ENCODE measurements around the gene NENF.
A peak's percentile ranks its signal among the peaks of the same experiment; 100 is the strongest.

NENF gene

DNA sequence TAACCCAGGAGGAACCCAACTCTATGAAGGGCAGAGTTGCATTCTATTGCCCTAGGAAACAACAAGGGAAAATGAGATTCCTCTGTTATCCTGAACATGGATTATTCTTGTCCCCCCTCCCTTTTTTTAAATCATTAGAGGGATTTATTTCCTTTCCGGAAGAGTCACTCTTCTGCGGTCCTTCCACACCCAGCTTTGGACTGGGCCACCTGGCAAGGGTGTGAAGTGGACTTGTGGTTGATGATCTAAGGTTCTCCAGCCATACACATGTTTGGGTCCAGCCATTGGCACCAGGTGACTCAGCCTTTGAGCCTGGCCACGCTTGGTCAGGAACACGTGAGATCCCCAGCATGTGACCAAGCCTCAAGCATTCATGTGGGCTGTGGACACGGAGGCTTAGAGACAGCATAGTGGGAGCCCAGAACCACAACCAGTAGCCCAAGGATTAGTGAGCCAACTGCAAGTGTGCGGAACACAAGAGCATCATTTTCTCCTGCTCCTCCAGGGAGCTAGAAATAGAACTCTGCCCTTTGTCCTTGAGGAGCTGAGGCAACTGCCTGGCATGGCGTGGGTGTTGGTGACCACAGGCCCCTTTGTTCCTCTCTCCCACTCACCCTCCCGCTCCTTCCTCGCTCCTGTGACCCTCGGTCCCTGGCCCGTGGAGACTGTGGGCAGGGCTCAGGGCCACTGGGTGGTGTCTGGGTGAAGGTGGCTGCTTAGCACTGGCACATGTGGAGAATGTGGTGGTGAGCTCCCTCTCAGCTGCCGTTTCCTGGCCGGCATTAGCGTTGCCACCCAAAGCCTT is 50.1 kb downstream of the NENF start:
- no peak for DNase-seq

DNA sequence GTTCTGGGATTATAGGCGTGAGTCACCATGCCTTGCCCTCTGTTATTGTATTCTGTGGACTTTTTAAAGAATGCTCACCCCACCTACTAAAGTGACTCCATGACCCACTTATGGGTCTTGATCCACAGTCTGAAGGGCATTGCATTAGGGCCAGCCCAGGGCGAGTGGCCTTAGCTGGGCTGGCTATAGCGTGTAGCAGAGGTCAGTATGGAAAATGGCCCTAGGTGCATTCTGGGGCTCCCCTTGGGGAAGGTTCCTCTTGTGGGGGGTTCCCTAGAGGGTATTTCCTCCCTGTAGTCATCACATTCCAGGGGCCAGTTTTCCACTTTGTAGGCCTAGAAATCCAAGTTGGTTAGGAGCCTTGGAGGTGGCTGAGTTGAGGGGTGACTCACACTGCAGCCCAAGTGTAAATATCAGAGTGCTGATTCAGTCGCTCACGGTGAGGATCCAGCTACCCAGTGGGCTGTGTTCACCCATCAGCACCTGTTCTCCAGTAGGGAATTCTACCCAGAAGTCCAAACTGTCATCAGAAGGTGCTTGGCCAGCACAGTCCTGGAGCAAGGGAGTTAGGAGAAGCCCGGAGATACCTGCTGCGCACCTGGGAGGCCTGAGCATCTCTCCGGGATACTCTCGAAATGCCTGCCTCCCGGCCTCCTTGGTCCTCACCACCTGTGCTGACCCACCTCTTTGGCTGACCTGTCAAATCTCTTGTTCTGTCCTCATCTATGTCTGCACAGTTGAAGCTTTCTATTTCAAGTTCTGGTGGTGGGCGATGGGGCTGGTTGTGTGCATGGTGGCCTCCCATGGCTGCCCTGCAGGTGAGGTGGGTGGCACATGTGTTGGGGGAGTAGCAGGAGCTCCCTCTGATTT is 52.2 kb downstream of the NENF start:
- DNase-seq: no peak

DNA sequence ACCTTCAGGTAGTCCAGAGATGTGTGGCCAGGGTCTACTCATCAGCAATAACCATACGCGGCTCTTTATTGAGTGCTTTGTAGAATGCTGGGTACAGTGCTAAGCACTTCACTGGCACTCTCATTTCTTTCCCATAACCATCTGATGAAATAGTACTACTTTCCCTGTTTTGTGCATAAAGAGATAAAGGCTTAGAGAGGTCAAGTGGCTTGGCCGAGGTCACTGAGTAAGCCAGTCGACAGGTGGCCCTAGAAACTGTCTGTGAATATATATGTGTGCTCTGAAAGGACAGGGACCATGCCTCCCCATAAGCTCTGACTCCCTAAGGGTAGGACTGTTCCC is 52.8 kb downstream of the NENF start:
- DNase-seq: no peak

DNA sequence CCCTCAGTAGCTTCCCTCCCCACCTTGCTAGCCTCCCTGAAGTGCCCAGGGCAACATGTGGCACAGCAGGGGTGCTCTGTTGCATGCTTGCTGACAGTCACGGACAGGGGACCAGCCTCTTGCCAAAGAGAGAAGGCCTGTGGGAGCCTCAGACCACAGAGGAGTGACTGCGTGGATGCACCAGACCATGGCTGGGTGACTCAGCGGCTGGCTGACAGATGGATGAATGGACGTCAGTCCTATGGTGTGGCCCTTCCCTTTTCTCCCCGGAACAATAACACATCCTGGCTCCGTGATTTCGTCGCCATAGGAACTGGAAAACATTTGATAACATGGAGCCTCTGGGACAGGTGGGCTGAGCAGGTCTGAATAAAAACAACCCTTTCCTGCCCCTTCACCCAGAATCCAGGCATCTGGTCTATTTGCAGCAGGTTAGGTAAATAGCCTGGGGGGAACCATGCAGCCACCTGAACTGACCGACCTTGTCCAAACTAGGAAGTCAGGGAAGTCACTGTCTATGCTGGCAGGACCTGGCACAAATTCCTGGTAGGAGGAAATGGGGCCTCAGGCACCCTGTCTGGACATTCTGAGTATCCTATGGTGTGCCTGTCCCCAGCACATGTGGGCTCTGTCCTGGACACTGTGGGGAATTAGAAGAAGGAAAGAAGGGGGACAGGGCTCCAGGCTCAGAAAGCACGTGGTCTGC is 53.3 kb downstream of the NENF start:
- DNase-seq: no peak

DNA sequence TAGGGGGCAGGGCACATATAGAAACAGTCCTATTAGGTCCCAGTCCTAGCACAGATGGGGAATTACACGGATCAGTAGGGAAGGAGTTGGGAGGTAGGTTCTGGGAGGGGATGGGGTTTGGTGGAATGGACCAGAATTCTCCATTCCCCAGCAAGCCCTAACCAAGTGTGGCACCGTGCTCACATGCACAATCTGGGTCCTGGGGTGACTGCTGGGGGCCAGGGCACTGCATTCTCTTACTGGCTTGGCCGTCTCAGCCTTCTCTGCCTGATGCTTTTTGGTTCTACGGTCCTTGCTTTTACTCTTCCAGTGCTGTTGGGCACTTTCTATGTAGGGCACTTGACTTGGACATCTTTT is 53.9 kb downstream of the NENF start:
- DNase-seq: no peak

DNA sequence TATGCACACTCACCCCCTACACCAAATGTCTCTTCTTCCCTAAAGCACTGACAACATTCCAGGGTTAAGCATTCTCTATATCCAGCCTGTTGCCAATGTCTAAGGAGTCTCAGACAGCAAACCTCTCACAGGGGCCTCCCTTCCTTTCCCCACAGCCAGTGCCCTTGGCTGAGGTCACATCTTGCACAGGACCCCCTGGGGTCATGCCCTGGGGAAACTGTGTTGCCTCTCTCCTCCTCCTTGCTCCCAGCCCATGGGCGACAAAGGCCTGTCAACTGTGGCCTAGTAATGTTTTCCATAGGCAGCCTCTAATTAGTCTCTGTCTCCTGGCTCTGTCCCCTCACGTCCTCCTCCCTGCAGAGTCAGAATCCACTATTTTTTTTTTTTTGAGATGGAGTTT is 54.6 kb downstream of the NENF start:
- no peak for DNase-seq

DNA sequence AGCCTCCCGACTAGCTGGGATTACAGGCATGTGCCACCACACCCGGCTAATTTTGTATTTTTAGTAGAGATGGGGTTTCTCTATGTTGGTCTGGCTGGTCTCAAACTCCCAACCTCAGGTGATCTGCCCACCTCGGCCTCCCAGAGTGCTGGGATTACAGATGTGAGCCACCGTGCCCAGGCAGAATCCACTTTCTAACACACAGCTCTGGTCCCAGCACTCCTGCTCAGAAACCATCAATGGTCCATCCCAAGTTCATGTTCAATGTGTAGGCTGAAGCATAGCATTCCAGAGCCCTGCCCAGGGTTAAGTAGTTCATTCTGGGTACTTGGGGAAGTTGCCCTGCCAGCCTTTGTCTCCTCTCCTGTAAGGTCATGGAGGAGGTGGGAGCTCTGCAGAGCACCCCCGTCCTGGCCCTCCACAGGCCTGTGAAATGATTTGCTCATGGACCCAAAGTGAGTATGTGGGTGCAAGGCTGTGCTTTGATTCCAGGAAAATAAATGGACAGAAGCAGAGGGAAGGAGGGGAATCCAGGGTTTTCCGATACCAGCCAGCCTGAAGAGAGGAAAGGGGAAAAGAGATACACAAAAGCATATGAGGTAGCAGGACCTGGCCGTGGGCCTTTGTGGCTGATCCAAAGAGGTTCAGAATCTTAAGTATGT is 55.2 kb downstream of the NENF start:
- no peak for DNase-seq

DNA sequence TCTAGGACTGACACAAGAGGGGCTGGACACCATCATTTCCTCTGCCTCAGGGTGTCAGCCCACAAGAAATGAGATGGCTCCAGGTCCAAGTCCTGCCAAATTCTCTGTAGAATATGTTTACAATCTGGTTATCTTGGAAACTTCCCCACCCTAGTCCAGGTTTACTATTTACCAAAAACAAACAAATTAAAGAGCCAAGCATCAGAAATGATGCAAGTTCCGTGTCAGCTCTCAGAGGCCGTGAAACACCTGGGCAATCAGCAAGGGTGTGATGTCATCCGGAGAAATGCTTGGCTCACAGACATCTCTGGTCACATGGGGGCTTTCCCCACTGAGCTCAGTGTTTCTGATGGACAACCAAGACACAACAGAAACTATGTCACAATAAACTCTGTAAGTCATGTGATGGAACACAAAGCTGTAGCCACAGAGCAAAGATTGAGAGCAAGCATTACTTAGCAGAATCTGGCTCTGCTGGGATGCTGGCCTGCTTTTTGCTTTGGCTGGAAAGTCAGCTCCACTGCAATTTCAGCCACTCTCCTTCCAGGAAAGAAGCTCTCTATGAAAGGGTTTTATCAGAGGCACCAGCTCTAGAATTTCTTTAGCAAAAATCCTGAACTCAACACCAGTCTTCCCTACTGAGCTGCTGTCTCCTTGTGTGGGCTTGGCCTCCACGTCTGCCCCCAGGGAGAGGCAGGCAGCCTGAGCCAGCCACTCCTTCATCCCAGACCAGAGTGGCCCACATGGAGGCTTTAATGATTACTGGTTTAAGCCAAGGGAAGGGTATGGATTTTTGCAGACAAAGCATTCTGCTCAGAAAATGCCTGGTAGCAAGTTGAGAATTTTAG is 55.9 kb downstream of the NENF start:
- DNase-seq: peak; percentile 69

DNA sequence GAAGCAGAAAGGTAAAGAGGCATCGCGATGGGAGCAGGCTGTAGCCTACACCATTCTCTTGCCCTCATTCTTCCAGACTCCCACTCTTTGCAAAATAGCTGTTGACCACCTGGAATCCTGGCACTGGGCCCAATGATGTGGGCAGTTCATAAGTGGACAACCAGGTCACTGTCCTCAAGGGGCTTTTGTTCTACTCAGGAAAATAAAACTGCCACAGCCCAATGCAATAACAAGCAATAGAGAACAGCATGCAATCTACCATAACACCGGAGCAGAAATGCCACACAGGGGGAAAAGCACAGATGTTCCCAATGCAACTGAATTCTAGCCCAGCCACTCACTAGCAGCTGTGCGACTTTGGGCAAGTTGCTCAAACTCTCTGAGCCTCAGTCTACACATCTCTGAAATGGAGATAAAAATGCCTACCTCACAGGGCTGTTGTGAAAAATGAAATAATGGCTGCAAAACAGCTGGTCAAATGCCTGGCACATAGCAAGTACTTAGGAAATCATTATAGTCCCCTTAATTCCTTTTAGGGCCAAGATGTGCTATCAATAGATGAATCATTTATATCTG is 56.7 kb downstream of the NENF start:
- DNase-seq: no peak

DNA sequence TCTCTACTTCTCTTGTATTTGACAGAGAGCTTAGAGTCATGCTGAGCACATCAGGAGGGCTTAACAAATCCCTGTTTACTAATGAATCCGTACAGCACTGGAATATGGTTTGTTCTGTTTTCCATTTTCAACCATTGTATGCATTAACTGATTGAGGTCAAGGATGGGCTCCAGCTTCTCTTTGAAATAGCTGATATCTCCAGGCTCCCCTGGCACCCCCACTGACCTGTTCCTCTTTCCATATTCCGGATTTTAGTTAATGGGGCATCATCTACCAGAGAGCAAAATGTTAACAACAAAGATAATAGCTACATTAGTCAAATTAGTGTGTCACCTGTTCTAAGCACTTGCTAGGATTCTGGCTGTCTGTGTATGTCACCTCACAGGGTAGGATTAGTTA is 57.6 kb downstream of the NENF start:
- DNase-seq: no peak

DNA sequence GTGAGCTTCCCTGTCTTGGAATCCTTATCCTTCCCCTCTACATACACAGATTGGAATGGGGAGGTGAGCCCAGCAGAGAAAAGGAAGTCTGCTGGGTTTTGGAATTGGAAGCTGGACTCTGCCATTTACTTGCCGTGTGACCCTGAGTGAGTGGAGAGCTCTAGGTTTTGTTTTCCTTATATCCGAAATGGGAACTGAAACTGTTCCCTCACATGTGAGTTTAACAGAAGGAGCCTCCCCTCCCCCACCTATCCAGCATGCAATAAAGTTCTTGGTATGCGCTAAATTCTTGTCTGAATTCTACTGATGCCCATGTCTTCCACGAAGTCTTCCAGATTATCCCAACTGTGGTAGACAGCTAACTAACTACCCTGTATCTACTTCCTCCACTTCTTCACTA is 58.7 kb downstream of the NENF start:
- DNase-seq: peak; percentile 76

All from RPMI8226 (cell line).